Right kidney (tissue), 1 donor: ENCODE measurements around the gene LRRFIP1.
A peak's percentile ranks its signal among the peaks of the same experiment; 100 is the strongest.

Experiments used
- DNase-seq: peaks from one replicate; pipeline ENCODE4 v3.0.0-alpha.2; 2016

The LRRFIP1 gene

DNA sequence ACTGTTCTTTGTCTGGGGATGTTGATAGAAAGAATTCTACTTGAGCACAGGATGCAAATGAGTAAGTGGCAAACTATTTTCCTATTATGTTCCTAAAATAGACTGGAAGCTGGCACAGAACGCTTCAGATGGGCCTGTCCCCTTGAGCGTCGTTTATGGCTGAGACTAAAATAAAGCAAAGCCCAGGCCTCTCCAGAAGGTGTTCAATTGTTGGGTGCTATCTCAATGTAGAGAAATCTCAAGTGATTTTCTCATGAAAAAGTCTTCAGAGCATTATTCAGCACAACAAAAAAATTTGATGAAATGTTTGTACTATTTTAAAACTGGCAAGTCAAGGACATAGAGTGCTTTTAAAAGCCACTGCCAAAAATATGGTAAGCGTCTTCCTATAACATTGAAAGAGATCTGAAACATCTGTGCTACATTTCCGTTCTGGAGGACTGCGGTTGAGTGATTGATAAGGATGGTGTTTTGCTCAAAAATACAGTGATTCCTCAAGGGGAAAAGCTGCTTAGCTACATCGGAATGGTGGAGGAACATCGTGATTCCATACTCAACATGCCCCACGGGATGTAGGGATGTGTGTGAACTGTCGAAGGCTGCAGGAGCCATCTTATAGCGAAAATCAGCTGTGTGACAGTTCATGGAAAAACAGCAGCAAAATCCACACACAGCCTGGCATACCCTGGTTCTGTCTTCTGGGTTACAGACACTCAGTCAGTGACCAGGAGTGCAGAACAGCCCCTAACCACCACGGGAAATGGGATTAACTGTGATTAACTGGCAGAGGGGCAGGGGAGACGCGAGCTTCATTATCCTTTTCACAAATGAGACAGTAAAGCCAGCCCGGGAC lies 10.4 kb upstream of the LRRFIP1 start:
- DNase-seq = no peak

DNA sequence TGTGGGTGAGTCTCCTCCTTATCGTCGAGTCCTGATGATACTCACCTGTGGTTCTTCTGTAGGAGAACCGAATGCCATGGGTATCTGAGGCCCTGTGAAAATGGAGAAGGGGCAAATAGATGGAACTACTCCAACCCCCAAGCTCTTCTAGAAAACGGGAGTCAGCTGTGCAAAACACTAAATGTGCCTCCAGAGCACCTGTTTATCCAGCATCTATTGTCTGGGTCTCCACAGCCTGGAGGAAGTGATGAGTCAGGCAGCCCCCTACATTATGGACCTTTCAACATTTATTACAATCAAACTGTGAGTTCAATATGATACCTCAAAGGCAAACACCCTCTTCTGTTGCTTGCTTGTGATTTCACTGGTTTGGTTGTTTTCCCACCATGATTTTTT lies 9.8 kb upstream of the LRRFIP1 start:
- DNase-seq = no peak

- no peak for DNase-seq
Observed at GRCh38 chr2:237618449-237618848, 8.9 kb upstream of the LRRFIP1 start.

- no peak for DNase-seq
Observed at GRCh38 chr2:237623428-237624403, 3.7 kb upstream of the LRRFIP1 start.

- no peak for DNase-seq
Observed at GRCh38 chr2:237624565-237624964, 2.8 kb upstream of the LRRFIP1 start.

GRCh38 chr2:237625216-237625705 lies 2.1 kb upstream of the LRRFIP1 start:
- DNase-seq = no peak

DNA sequence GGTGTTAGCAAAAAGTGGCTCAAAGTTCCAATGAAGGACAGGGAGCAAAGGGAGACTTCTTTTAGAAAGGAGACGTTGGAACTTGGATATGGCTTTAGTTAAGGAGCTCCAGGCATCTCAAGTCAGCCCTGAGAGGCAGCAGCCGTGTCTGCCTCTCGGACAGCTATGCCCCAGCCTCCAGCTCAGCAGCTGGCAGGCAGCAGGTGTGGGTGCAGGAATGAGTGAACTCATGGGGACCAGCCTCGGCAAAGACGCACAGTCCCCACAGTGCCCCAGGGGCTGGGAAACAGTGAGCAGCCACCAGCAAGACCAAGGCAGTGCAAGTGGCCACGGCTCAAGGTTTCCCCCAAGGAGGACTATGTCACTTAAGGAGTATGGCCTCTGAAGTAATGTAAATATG lies 1.6 kb upstream of the LRRFIP1 start:
- no peak for DNase-seq

DNA sequence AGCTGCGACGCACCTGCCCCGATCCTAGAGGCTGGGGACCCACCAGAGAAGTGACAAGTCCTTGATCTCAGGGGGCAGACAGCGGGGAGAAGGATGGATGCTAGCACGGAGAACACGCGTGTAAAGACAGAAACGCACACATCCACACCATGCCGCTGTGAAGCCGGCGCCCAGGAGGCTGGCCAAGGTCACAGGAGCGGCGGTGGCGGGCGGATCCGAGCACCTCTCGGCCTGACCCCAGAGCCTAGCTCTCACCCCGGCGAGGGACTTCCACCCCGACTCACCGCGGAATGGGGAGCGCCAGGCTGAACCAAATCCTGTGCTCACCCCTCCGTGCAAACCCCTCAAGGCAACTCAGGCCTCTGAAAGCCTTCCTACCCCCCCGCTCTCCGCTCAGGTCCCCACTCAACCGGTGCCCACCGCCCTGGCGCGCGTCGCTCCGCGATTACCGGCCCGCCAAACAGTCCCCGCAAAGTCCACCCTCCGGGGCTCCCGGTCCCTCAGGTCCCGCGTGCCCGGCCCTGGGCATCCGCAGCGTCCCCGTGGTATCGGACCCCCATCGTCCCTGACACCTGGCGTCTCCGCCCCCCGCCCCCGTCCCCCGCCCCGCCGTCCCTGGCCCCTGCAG lies 460 bp upstream of the LRRFIP1 start:
- DNase-seq = peak; percentile 72

DNA sequence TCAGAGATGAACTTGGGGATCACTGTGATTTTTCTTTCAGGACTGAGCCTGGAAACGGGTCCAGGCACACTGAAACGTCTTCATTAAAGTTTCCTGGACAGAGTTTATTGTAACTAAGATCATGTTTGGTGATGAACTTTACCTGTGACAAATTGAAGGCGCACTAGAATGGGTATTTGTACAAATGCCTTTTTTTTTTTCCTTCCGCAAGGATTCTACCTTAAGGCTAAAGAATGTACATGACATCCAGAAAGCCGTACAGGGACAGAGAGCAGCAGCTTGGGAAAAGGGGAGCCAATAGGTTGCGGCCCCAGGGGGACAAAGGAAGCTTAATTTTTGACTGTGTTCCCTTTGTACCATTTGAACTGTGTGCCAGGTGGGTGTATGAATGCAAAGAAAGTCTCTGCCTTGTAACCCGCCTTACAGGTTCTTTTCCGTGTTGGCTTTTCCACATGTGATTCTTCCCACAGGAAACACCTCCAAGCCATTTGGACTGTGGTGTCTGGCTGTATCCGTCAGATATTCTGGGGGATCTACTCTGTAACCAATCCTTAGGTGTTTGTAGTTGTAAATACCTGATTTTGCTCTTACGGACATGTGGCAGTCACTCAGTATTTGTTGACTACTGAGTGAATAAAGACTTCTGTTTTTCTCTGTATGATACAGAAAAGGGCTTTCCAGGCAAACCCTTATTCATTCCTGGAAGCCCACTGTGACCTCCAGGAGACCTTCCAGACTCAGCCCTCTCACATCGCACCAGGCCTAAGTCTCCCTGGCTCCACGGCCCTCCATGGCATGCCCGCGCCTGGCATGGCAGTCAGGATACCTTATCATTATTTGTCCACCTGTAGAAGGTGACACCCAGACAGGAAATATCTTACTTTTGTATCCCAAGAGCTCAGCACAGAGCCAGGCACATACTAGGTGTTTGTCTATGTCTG lies 1.1 kb downstream of the LRRFIP1 start:
- DNase-seq = no peak

DNA sequence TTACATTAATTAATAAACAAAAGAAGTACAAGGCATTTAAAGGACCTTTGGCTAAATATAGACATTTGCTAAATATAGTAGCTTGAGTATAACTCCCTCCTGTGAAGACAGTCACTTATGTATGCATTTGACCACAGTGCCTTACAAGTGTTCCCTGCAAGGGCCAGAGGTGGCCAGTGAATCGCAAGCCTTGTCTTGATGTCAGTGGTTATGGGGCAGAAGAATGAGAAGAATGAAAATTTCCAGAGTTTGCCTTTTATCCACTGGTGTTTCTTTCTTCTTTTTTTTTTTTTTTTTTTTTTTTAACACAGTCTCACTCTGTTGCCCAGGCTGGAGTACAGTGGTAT lies 1.8 kb downstream of the LRRFIP1 start:
- DNase-seq = no peak

DNA sequence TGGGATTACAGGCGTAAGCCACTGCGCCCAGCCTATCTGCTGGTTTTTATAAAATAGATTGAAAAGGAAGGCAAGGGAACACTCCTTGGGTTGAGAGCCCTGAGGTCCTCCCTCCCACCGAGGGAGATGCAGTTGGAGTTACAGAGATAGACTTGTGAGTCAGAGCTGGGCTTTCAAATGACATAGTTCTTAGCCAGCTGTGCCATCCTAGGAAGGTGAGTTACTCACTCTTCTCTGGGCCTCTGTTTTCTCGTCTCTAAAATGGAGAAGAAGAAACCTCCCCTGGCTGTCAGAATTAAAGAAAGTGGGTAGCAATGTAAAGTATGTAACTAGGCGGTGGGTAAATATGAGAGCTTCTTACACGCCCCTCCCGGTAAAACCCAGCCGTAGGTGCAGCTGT lies 2.4 kb downstream of the LRRFIP1 start:
- no peak for DNase-seq

DNA sequence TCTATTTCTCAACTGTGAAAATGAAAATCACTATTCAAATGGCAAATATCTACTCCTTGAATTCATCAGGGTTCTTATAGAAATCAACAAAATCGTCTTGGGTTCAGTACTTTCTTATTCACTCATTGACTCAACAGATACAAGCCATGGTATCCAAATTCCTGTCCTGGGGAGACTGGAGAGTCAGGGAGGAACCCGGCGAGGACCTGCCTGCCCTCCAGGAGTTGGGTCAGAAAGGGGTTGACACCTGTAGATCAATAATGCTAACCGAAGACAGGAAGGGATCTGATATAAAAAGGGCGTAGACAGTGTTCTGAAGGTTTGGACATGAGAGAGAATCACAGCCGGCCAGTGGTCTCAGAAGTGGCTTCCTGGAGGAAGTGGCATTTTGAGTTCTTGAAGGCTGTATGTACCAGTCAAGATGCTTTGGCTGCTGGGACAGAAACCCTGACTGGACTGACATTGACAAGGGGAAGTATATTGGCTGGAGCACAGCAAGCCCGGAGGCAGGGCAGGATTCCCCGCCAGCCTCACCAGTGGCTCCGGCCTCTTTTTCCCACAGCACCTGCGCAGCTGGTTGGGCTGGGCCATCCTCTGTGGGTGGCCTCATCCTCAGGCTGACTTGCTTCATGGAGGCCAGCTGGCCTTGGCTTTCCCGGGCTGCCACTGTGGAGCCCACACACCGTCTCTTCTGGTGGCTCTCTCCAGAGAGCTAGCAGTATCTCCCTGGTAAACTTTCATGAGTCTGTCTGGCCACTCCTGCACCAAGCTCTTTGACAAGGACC lies 3.0 kb downstream of the LRRFIP1 start:
- no peak for DNase-seq

DNA sequence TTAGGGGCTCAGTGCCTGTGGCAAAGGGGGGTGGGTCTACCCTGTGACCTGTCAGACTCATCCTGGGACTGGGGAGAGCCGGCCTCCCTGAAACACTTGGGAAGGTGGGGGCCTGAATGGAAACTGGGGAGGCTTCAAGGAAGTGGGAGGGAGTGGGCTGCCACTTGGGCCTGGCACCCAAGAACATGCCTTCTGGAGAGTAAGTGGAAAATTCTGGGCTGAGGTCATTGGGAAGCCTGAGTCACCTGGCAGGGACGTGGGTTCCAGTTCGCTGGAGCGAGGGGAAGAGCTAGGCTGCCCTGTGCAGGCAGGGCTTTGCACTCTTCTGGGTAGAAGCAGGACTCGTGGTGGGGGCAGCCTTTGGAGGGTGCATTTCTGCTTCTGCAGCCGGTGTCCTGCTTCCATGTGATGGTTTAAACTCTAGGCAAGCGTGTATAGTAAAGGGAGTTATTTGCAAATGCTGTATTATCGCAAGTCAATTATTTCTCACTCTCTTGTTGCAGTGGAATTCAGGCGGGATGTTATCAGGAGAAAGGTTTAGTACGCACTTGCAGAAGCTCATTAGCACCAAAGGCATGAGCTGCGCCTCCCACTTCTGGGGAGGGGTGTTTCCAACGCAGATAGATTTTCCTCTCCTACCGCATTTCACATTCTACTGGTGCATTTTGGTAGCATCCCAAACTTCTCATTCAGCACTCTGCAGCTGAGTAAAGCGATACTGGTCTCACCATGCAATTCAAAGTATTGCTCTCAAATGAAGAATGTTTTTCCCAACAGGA lies 3.8 kb downstream of the LRRFIP1 start:
- no peak for DNase-seq

- DNase-seq = no peak
Observed at GRCh38 chr2:237631801-237632585, 4.6 kb downstream of the LRRFIP1 start.

- no peak for DNase-seq
Observed at GRCh38 chr2:237633061-237633561, 5.7 kb downstream of the LRRFIP1 start.

- no peak for DNase-seq
Observed at GRCh38 chr2:237636578-237636977, 9.2 kb downstream of the LRRFIP1 start.

DNA sequence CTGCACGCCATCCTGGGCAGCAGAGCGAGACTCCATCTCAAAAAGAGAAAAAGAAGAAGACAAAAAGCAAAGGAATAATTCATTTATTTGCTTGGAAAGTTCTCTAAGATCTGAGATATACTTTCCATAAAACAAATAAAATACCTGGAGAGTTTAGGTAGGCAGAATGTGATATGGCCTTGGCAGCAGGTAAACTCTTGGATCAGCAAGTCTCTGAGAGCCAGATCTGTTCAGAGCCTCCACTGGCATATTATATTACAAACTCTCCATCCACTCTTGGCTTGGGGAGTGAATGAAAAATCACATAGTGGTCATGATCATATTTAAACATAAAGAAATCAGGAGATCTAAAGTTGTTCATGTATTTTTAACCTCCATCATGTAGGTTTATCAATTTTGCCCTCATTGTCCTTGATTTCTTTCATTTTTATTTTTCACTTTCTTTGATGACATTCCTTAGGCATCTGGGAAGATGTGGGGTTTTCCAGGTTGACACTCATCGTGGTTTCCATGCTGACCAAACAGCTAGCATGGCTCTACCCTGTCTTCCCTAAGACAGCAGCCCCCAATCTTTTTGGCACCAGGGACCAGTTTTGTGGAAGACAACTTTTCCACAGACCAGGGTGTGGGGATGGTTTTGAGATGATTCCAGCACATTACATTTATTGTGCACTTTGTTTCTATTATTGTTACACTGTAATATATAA lies 10.2 kb downstream of the LRRFIP1 start:
- DNase-seq = no peak

- no peak for DNase-seq
Observed at GRCh38 chr2:237638176-237638575, 10.8 kb downstream of the LRRFIP1 start.
